ENCODE results near the gene EDAR.

- TF ChIP-seq CTCF (IDR thresholded peaks at IDR 0.05) (no peak), ZFX (IDR thresholded peaks at IDR 0.05; ENCODE audit: borderline replicate concordance) (no peak)
These were observed 72.8 kb downstream of the EDAR start for GRCh38 chr2:108916122-108916795.

Measured in 22Rv1 (cell line).